ENCODE results near the gene SERP2.

The SERP2 gene

DNA sequence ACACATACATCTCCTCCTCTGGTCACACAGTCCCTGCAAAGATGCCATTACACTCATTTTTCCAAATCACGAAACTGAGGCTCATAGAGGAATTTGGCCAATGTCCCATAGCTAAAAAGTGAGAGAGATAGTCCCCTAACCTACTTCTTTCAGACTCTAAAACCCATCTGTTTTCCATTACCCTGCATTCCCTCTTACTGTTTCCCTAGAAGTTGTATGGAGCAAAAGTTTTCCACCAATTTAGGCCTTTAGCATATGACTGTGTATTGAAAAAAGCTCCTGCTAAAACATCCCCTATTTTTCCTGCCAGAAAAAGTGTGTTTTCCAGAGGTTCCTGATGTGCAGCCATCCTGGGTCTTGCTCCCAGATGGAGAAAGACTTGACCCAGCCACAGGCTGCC is 16.3 kb downstream of the SERP2 start:
- H3K36me3 ChIP-seq (replicated peaks in 1 of 2; ENCODE audit: control insufficient read depth in 2 of 2, insufficient read depth in 2 of 2, low read length in 2 of 2): no peaks in the 10 kb centered on the region
- no peak overlapping the region for H3K27ac ChIP-seq (replicated peaks; ENCODE audit: low read length)

DNA sequence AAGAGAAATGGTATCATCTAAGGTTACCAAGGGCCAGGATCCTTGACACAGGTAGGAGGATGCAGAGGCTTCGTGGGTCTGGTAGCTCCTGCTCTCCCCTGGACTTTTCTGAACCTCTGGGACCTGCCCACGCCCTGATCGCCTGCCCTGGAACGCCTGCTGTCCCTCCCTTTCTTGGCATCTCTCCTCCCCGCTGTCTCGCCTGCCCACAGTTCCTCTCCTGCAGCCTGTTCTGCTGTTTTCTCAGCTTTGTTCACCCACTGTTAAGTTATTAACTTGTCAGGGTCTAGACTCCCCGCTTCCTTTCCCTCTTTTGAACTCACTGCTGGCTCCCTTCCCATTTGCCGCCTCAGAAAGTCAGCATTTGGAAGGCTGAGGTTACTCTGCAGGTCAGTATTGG is 19.8 kb downstream of the SERP2 start:
- no CpG with 5 or more reads among the region's 8 CpGs for WGBS, 2 donors (ENCODE audit: extremely low coverage in 2 of 2, insufficient read length in 2 of 2, insufficient replicate concordance in 1 of 2)
- peaks cover 26% of the 10 kb centered on the region in 2 donors for H3K4me1 ChIP-seq (ENCODE audit: control insufficient read depth in 2 of 2, insufficient read depth in 1 of 2, low read depth in 1 of 2, low read length in 2 of 2)
- no peaks in the 10 kb centered on the region for H3K27me3 ChIP-seq (ENCODE audit: control insufficient read depth in 3 of 3, insufficient read depth in 3 of 3, low read depth in 1 of 3, low read length in 3 of 3)
- H3K9me3 ChIP-seq (replicated peaks in 1 of 2; ENCODE audit: control insufficient read depth in 2 of 2, insufficient read depth in 1 of 2, low read depth in 1 of 2, low read length in 2 of 2): no peaks in the 10 kb centered on the region
- no peak overlapping the region for H3K9ac ChIP-seq (ENCODE audit: low read depth, low read length, poor library complexity)
- H2AFZ ChIP-seq (ENCODE audit: low read length): no peak overlapping the region
- no peak overlapping the region for H2BK5ac ChIP-seq (ENCODE audit: low read length)
- H3K18ac ChIP-seq (ENCODE audit: low read length): peak overlapping the region; percentile 67
- H2AK5ac ChIP-seq (ENCODE audit: low read depth, low read length): no peak overlapping the region
- no peak overlapping the region for H3K23ac ChIP-seq (ENCODE audit: low read depth, low read length, poor library complexity)
- H3K4ac ChIP-seq (ENCODE audit: low read length): no peak overlapping the region
- no peak overlapping the region for H3K27ac ChIP-seq (replicated peaks; ENCODE audit: low read length)
- H3K4me2 ChIP-seq (ENCODE audit: insufficient read depth, low read length, poor library complexity, severe bottlenecking): no peak overlapping the region
- H3K79me1 ChIP-seq (ENCODE audit: low read depth, low read length): no peaks in the 10 kb centered on the region
- H2BK120ac ChIP-seq (ENCODE audit: low read depth, low read length): no peak overlapping the region
- no peak for DNase-seq (ENCODE audit: low spot score)
- no peak overlapping the region for H2BK15ac ChIP-seq (ENCODE audit: low read length)
- no peak overlapping the region for H4K91ac ChIP-seq (ENCODE audit: low read depth, low read length, poor library complexity)
- no peak overlapping the region for H4K8ac ChIP-seq (ENCODE audit: low read depth, low read length)
- H2BK12ac ChIP-seq (ENCODE audit: low read length): no peak overlapping the region
- H3K36me3 ChIP-seq (replicated peaks in 1 of 2; ENCODE audit: control insufficient read depth in 2 of 2, insufficient read depth in 2 of 2, low read length in 2 of 2): no peaks in the 10 kb centered on the region
- H3K14ac ChIP-seq (ENCODE audit: low read length): no peak overlapping the region
- no peak overlapping the region for H3K4me3 ChIP-seq (ENCODE audit: low read length in 2 of 2)

More for the DNA sequence above, 16.3 kb downstream of the SERP2 start:
- no peak overlapping the region for H4K8ac ChIP-seq (ENCODE audit: low read depth, low read length)
- no peaks in the 10 kb centered on the region for H3K27me3 ChIP-seq (ENCODE audit: control insufficient read depth in 3 of 3, insufficient read depth in 3 of 3, low read depth in 1 of 3, low read length in 3 of 3)
- H3K23ac ChIP-seq (ENCODE audit: low read depth, low read length, poor library complexity): no peak overlapping the region
- H4K91ac ChIP-seq (ENCODE audit: low read depth, low read length, poor library complexity): no peak overlapping the region
- no peak overlapping the region for H2BK5ac ChIP-seq (ENCODE audit: low read length)
- H2BK15ac ChIP-seq (ENCODE audit: low read length): no peak overlapping the region
- no peak overlapping the region for H3K14ac ChIP-seq (ENCODE audit: low read length)
- H3K18ac ChIP-seq (ENCODE audit: low read length): no peak overlapping the region
- H3K4ac ChIP-seq (ENCODE audit: low read length): no peak overlapping the region
- H3K4me3 ChIP-seq (ENCODE audit: low read length in 2 of 2): no peak overlapping the region
- H3K4me1 ChIP-seq (ENCODE audit: control insufficient read depth in 2 of 2, insufficient read depth in 1 of 2, low read depth in 1 of 2, low read length in 2 of 2): peaks cover 14 to 18% of the 10 kb centered on the region in 2 donors
- no peak overlapping the region for H2AFZ ChIP-seq (ENCODE audit: low read length)
- no peak overlapping the region for H3K4me2 ChIP-seq (ENCODE audit: insufficient read depth, low read length, poor library complexity, severe bottlenecking)
- WGBS, 2 donors (ENCODE audit: extremely low coverage in 2 of 2, insufficient read length in 2 of 2, insufficient replicate concordance in 1 of 2): no CpG with 5 or more reads among the region's 1 CpG
- DNase-seq (ENCODE audit: low spot score): no peak
- no peak overlapping the region for H2AK5ac ChIP-seq (ENCODE audit: low read depth, low read length)
- H2BK120ac ChIP-seq (ENCODE audit: low read depth, low read length): no peak overlapping the region
- H3K9me3 ChIP-seq (replicated peaks in 1 of 2; ENCODE audit: control insufficient read depth in 2 of 2, insufficient read depth in 1 of 2, low read depth in 1 of 2, low read length in 2 of 2): no peaks in the 10 kb centered on the region
- H3K79me1 ChIP-seq (ENCODE audit: low read depth, low read length): no peaks in the 10 kb centered on the region
- H3K9ac ChIP-seq (ENCODE audit: low read depth, low read length, poor library complexity): no peak overlapping the region
- H2BK12ac ChIP-seq (ENCODE audit: low read length): no peak overlapping the region

DNA sequence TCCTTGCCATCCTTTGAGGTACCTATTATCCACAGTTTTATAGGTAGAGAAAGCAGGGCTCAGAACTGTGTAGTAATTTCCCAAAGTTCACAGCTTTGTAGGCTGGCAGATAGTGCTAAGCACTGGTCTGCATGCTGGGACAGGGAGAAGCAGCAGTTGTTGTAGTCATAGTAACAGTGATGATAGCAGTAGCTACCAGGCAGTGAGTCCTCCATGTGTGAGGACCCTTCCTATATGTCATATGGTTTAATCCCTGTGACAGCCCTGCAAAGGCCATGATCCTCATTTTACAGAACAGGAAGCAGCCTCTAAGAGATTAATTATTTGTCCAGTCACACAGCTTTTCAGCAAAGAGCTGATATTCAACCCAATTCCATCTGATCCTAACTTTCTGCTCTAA is 21.0 kb downstream of the SERP2 start:
- no peak overlapping the region for H3K4ac ChIP-seq (ENCODE audit: low read length)
- H3K79me1 ChIP-seq (ENCODE audit: low read depth, low read length): no peaks in the 10 kb centered on the region
- no peak overlapping the region for H2BK12ac ChIP-seq (ENCODE audit: low read length)
- H4K8ac ChIP-seq (ENCODE audit: low read depth, low read length): no peak overlapping the region
- no peak overlapping the region for H2AK5ac ChIP-seq (ENCODE audit: low read depth, low read length)
- H2BK120ac ChIP-seq (ENCODE audit: low read depth, low read length): no peak overlapping the region
- H3K4me3 ChIP-seq (ENCODE audit: low read length in 2 of 2): no peak overlapping the region
- no peak overlapping the region for H2BK15ac ChIP-seq (ENCODE audit: low read length)
- no peak overlapping the region for H3K18ac ChIP-seq (ENCODE audit: low read length)
- no peak overlapping the region for H3K9ac ChIP-seq (ENCODE audit: low read depth, low read length, poor library complexity)
- H4K91ac ChIP-seq (ENCODE audit: low read depth, low read length, poor library complexity): no peak overlapping the region
- no peak overlapping the region for H3K27ac ChIP-seq (replicated peaks; ENCODE audit: low read length)
- H3K4me1 ChIP-seq (ENCODE audit: control insufficient read depth in 2 of 2, insufficient read depth in 1 of 2, low read depth in 1 of 2, low read length in 2 of 2): peaks cover 19 to 23% of the 10 kb centered on the region in 2 donors
- no peak for DNase-seq (ENCODE audit: low spot score)
- H3K27me3 ChIP-seq (ENCODE audit: control insufficient read depth in 3 of 3, insufficient read depth in 3 of 3, low read depth in 1 of 3, low read length in 3 of 3): no peaks in the 10 kb centered on the region
- H2BK5ac ChIP-seq (ENCODE audit: low read length): no peak overlapping the region
- no peak overlapping the region for H3K23ac ChIP-seq (ENCODE audit: low read depth, low read length, poor library complexity)
- no peaks in the 10 kb centered on the region for H3K9me3 ChIP-seq (replicated peaks in 1 of 2; ENCODE audit: control insufficient read depth in 2 of 2, insufficient read depth in 1 of 2, low read depth in 1 of 2, low read length in 2 of 2)
- no peak overlapping the region for H3K4me2 ChIP-seq (ENCODE audit: insufficient read depth, low read length, poor library complexity, severe bottlenecking)
- no peak overlapping the region for H3K14ac ChIP-seq (ENCODE audit: low read length)
- no peak overlapping the region for H2AFZ ChIP-seq (ENCODE audit: low read length)
- no peaks in the 10 kb centered on the region for H3K36me3 ChIP-seq (replicated peaks in 1 of 2; ENCODE audit: control insufficient read depth in 2 of 2, insufficient read depth in 2 of 2, low read length in 2 of 2)

DNA sequence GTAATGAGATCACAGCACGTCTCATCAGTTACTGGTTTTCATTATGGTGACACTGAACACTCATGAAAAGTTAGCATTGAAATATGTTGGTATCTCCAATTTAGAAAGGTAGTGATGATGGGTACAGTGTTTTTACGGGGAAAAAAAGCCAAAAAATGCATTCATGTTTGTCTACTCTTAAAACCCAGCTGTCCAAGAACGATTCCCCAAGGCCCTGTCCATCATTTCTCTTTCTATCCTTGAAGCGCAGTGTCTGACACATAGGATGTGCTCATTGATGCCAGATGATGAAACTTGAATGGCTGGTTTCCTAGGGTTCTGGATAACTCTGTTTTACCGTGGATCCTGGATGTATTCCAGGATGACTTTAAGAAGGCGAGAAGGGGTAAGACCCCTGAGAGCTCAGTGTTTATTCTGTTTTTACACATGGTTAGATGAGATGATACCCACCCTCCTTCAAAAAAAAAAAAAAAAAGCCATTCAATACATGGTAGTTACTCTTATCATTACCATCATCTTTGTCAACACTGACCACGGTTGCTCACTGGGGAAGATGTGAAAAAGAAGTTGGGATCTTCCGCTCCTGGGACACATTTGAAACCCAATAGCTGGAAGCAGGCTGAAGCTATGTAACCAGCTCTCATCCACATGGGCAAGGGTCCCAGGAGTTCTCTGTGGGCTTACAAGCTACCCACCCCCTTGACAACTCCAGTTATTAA is 22.5 kb downstream of the SERP2 start:
- Histone ChIP-seq H3K4ac (ENCODE audit: low read length) (no peak overlapping the region), H4K91ac (ENCODE audit: low read depth, low read length, poor library complexity) (no peak overlapping the region), H3K27ac (replicated peaks; ENCODE audit: low read length) (peak overlapping the region; percentile 94), H3K9ac (ENCODE audit: low read depth, low read length, poor library complexity) (no peak overlapping the region), H3K9me3 (replicated peaks in 1 of 2; ENCODE audit: control insufficient read depth in 2 of 2, insufficient read depth in 1 of 2, low read depth in 1 of 2, low read length in 2 of 2) (no peaks in the 10 kb centered on the region), H3K4me3 (ENCODE audit: low read length in 2 of 2) (no peak overlapping the region), H2BK15ac (ENCODE audit: low read length) (no peak overlapping the region), H2AK5ac (ENCODE audit: low read depth, low read length) (no peak overlapping the region), H3K23ac (ENCODE audit: low read depth, low read length, poor library complexity) (no peak overlapping the region), H2BK120ac (ENCODE audit: low read depth, low read length) (no peak overlapping the region), H4K8ac (ENCODE audit: low read depth, low read length) (no peak overlapping the region), H2BK12ac (ENCODE audit: low read length) (no peak overlapping the region), H2AFZ (ENCODE audit: low read length) (peak overlapping the region; percentile 86), H3K79me1 (ENCODE audit: low read depth, low read length) (no peaks in the 10 kb centered on the region), H3K27me3 (ENCODE audit: control insufficient read depth in 3 of 3, insufficient read depth in 3 of 3, low read depth in 1 of 3, low read length in 3 of 3) (no peaks in the 10 kb centered on the region), H3K4me2 (ENCODE audit: insufficient read depth, low read length, poor library complexity, severe bottlenecking) (no peak overlapping the region), H3K36me3 (replicated peaks in 1 of 2; ENCODE audit: control insufficient read depth in 2 of 2, insufficient read depth in 2 of 2, low read length in 2 of 2) (no peaks in the 10 kb centered on the region), H3K4me1 (ENCODE audit: control insufficient read depth in 2 of 2, insufficient read depth in 1 of 2, low read depth in 1 of 2, low read length in 2 of 2) (peaks cover 19 to 23% of the 10 kb centered on the region in 2 donors), H2BK5ac (ENCODE audit: low read length) (no peak overlapping the region), H3K18ac (ENCODE audit: low read length) (peak overlapping the region; percentile 6), H3K14ac (ENCODE audit: low read length) (no peak overlapping the region)
- DNase-seq (ENCODE audit: low spot score): no peak
- whole genome bisulfite sequencing, 2 donors (ENCODE audit: extremely low coverage in 2 of 2, insufficient read length in 2 of 2, insufficient replicate concordance in 1 of 2): no CpG with 5 or more reads among the region's 8 CpGs

Measured in neuronal stem cell (in vitro differentiated cells).